Stimulated activated CD4-positive, alpha-beta T cell treated with anti-CD3 and anti-CD28 coated beads, Interleukin-1b, Interleukin-23, amount 100 ng/mL, for 48 hours (primary cell): ENCODE results near the gene PITPNC1.
A peak's percentile ranks its signal among the peaks of the same experiment; 100 is the strongest.
"Not testable (repeated sequence)": the region's sequence is repeated elsewhere in the genome, so short reads cannot be mapped to it uniquely, and the experiment has no call there.

Experiments
- DNase-seq: peaks from one replicate; pipeline ENCODE4 v3.0.0-alpha.2; 2020

The PITPNC1 gene

GRCh38 chr17:67702861-67703260 lies 325.8 kb downstream of the PITPNC1 start:
- not testable (repeated sequence) for DNase-seq

- DNase-seq, result no peak
Measured at GRCh38 chr17:67707442-67707841, 330.4 kb downstream of the PITPNC1 start.

GRCh38 chr17:67708378-67708777 lies 331.3 kb downstream of the PITPNC1 start:
- DNase-seq, result no peak

- DNase-seq, result no peak
Measured at GRCh38 chr17:67711916-67712315, 334.8 kb downstream of the PITPNC1 start.

- no peak for DNase-seq
Measured at GRCh38 chr17:67712375-67712774, 335.3 kb downstream of the PITPNC1 start.

- DNase-seq, result no peak
Measured at GRCh38 chr17:67713169-67713568, 336.1 kb downstream of the PITPNC1 start.

GRCh38 chr17:67716405-67716798 lies 339.3 kb downstream of the PITPNC1 start:
- no peak for DNase-seq

- no peak for DNase-seq
Measured at GRCh38 chr17:67717192-67717623, 340.1 kb downstream of the PITPNC1 start.

GRCh38 chr17:67717624-67718324 lies 340.7 kb downstream of the PITPNC1 start, which contains the start of gene NOL11:
Gene NOL11 (plus strand): TSS chr17:67717936. CDS start chr17:67717948, 12 bp downstream.
- peak; percentile 100 for DNase-seq

- peak; percentile 33 for DNase-seq
Measured at GRCh38 chr17:67718325-67718941, 341.4 kb downstream of the PITPNC1 start.

GRCh38 chr17:67725373-67725791 lies 348.3 kb downstream of the PITPNC1 start:
- no peak for DNase-seq

- no peak for DNase-seq
Measured at GRCh38 chr17:67725807-67726206, 348.7 kb downstream of the PITPNC1 start.

GRCh38 chr17:67727152-67728039 lies 350.3 kb downstream of the PITPNC1 start:
- not testable (repeated sequence) for DNase-seq

GRCh38 chr17:67729903-67730302 lies 352.8 kb downstream of the PITPNC1 start:
- no peak for DNase-seq

- DNase-seq, result no peak
Measured at GRCh38 chr17:67730731-67731130, 353.6 kb downstream of the PITPNC1 start.

GRCh38 chr17:67733449-67733848 lies 356.4 kb downstream of the PITPNC1 start:
- DNase-seq, result no peak

- no peak for DNase-seq
Measured at GRCh38 chr17:67737145-67737544, 360.1 kb downstream of the PITPNC1 start.

- DNase-seq, result no peak
Measured at GRCh38 chr17:67742025-67742424, 364.9 kb downstream of the PITPNC1 start.
